Activated CD8-positive, alpha-beta memory T cell treated with anti-CD3 and anti-CD28 coated beads for 4 hours (primary cell): Measurements from ENCODE around the gene TACO1.

ENCODE experiments used
- DNase-seq, 2 donors: peaks; one replicate each; pipeline ENCODE4 v3.0.0-alpha.2; 2020; ENCODE audit warnings: low read depth in 2 of 2

Gene TACO1

GRCh38 chr17:63639125-63639524 is 38.4 kb downstream of the TACO1 start:
- no peak for DNase-seq

GRCh38 chr17:63640038-63640437 is 39.3 kb downstream of the TACO1 start:
- no peak for DNase-seq

GRCh38 chr17:63641692-63642448 is 41.2 kb downstream of the TACO1 start:
- no peak for DNase-seq

GRCh38 chr17:63644846-63645245 is 44.2 kb downstream of the TACO1 start:
- no peak for DNase-seq

GRCh38 chr17:63645775-63646487 is 45.2 kb downstream of the TACO1 start:
- DNase-seq, result no peak

- DNase-seq, result no peak
Observed at GRCh38 chr17:63646488-63646806, 45.8 kb downstream of the TACO1 start.

DNA sequence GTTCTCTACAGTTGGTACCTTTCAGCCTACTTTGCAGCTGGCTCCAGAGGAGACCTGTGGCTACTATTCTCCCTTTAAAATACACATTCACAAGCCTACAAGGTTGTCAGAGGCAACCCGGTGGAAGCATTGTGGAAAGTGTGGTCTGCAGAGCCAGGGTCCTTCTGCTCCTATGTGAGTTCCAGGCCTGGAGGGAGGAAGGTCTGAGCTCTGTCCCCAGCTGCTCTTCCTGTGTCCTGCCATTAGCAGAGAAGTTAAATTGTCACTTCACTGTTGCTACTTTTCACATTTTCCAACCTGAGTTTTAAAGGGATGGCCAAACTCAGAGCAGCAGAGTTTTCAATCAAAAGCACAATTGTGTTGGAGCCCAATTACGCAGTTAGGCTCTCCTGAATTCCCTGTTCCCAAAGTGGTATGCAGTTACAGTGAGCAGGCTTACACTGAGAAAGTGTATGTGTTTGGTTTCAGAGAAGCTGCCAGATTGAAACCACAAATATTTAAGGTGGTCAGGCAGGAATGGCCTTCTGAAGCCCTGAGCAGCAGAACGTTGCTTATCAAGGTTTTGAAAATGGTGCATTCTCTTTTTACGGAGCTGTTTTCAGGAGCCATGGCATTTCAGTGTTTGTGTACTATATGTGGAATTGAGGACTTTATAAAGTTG is 46.5 kb downstream of the TACO1 start:
- DNase-seq, result no peak

DNA sequence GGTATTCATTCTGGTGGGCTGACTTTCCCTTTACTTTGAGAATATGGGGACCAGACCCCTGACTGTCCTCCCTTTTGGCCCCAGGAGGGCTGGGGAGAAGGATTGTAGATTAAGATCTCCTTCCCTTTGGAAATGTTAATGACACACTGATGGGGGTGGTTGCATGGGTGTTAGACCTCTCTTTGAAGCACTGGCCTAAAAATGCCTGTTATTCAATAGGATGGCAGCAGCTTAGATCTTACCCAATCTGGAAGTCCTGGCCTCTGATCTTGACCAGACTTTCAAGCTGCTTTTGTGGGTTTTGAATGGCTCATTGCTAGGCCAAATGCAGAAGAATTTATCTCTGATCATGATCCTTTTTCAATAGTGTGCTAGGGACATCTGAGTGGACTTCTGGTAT is 47.2 kb downstream of the TACO1 start:
- no peak for DNase-seq

DNA sequence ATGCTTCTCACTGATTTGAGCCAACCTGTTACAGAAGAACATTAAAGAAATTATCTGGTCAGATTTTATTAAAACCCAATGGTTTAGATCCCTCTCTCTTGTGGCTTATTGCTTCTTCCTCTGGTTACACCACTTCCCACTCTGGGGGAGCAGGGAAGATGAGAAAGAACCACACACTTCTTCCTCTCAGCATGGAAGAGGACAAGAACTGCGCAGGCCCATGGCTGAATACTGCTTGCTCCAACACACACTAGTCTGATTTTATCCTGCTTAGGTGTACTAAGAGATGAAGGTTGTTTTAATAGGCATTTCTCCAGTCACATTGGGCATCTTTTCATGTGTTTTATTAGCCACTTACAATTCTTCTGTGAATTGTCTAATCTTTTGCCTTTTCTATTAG is 49.1 kb downstream of the TACO1 start:
- DNase-seq, result no peak

GRCh38 chr17:63652106-63652505 is 51.4 kb downstream of the TACO1 start:
- DNase-seq, result no peak

DNA sequence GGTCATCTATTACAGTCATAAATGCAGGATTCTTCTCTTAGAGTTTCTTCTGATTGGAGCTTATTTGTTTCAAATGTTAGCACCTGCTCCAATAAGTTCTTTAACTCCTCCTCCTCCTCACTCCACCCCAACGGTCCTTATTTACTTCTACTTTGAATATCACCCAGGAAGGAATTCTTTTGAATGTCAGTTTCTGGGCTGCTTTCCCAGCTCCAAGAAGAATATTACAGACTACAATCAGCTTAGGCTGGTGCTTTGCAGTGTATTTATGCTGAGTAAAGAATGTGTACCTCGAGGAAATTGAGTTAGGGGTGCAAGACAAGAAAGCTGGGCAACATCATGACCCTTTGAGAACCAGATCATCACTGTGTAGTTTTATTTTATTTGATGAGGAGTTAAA is 52.4 kb downstream of the TACO1 start:
- no peak for DNase-seq

DNA sequence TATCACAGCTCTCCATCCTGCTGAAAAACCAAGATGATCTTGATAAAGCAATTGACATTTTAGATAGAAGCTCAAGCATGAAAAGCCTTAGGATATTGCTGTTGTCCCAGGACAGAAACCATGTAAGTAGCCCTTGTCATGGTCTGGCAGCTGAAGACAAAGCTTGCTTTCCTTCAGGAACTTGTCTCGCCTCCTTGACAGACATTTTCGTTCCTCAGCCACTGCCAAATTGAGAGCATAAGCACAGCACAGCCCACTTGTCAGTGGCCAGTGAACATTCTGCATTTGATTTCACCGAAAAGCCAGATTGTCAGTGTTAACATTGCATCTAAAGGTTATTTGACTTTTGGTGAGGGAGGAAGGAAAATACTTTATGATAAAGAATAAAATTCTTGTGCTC is 57.1 kb downstream of the TACO1 start:
- DNase-seq, result no peak
